ENCODE results near the gene ICAM4.

DNA sequence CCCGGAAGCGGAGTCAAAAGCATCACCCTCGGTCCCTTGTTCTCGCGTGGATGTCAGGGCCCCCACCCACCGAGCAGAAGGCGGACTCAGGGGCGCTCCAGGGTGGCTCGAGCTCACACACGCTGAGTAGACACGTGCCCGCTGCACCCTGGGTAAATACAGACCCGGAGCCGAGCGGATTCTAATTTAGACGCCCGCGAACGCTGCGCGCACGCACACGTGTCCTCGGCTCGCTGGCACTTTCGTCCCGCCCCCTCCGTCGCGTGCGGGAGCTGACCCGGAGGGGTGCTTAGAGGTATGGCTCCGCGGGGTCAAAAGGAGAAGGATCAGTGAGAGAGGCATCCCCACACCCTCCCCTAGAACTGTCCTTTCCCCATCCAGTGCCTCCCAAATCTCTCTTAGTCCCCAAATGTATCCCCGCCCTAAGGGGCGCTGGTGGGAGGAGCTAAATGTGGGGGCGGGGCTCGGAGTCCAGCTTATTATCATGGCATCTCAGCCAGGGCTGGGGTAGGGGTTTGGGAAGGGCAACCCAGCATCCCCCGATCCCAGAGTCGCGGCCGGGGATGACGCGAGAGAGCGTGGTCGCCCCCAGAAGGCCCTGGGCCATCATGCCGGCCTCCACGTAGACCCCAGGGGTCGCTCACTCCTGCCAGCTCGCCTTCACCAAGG lies 2.5 kb downstream of the ICAM4 start:
- TF ChIP-seq SMAD3 (CRISPR knock-in tag; IDR thresholded peaks at IDR 0.05; ENCODE audit: borderline replicate concordance) (no peak), ZNF232 (CRISPR knock-in tag; IDR thresholded peaks at IDR 0.05) (no peak; the same call in 1 of the 2 replicates), PRDM15 (CRISPR knock-in tag; IDR thresholded peaks at IDR 0.05) (0 out of 2 replicates have a peak, but pooled peaks have one; percentile 16), CBFB (CRISPR knock-in tag; IDR thresholded peaks at IDR 0.05; ENCODE audit: low read depth) (no peak)
- TF ChIP-seq, protein P1, sequence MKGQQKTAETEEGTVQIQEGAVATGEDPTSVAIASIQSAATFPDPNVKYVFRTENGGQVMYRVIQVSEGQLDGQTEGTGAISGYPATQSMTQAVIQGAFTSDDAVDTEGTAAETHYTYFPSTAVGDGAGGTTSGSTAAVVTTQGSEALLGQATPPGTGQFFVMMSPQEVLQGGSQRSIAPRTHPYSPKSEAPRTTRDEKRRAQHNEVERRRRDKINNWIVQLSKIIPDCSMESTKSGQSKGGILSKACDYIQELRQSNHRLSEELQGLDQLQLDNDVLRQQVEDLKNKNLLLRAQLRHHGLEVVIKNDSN (CRISPR knock-in tag; IDR thresholded peaks at IDR 0.05) = peak; percentile 81
